Stimulated activated CD8-positive, alpha-beta memory T cell treated with anti-CD3 and anti-CD28 coated beads, Interleukin-7, amount 100 ng/mL, for 4 hours (primary cell): ENCODE results near the gene SLC25A47.
"Not testable (repeated sequence)": the region's sequence is repeated elsewhere in the genome, so short reads cannot be mapped to it uniquely, and the experiment has no call there.

ENCODE experiments used
- DNase-seq, 2 donors: peaks; one replicate each; pipeline ENCODE4 v3.0.0-alpha.2; 2020; ENCODE audit warnings: low read depth in 2 of 2

The SLC25A47 gene

GRCh38 chr14:100290607-100291304 is 32.4 kb upstream of the SLC25A47 start:
- no peak for DNase-seq

GRCh38 chr14:100291305-100292075 is 31.6 kb upstream of the SLC25A47 start:
- no peak for DNase-seq

- DNase-seq = no peak
Measured at GRCh38 chr14:100292301-100292775, 30.8 kb upstream of the SLC25A47 start.

- no peak for DNase-seq
Measured at GRCh38 chr14:100292776-100293461, 30.2 kb upstream of the SLC25A47 start.

- no peak for DNase-seq
Measured at GRCh38 chr14:100293497-100294212, 29.5 kb upstream of the SLC25A47 start.

- no peak for DNase-seq
Measured at GRCh38 chr14:100294213-100294962, 28.8 kb upstream of the SLC25A47 start.

- DNase-seq = no peak
Measured at GRCh38 chr14:100294963-100295330, 28.2 kb upstream of the SLC25A47 start.

GRCh38 chr14:100295376-100296105 is 27.6 kb upstream of the SLC25A47 start:
- DNase-seq = no peak

GRCh38 chr14:100296106-100296651 is 27.0 kb upstream of the SLC25A47 start:
- DNase-seq = no peak

GRCh38 chr14:100296729-100297128 is 26.4 kb upstream of the SLC25A47 start:
- DNase-seq = not testable (repeated sequence)

GRCh38 chr14:100297320-100298300 is 25.5 kb upstream of the SLC25A47 start:
- no peak for DNase-seq

GRCh38 chr14:100298551-100299237 is 24.4 kb upstream of the SLC25A47 start:
- DNase-seq = no peak

- no peak for DNase-seq
Measured at GRCh38 chr14:100299238-100299560, 23.9 kb upstream of the SLC25A47 start.

GRCh38 chr14:100302616-100303015 is 20.5 kb upstream of the SLC25A47 start:
- DNase-seq = no peak

GRCh38 chr14:100303179-100303578 is 20.0 kb upstream of the SLC25A47 start:
- DNase-seq = no peak

GRCh38 chr14:100303925-100304324 is 19.2 kb upstream of the SLC25A47 start:
- no peak for DNase-seq

- no peak for DNase-seq
Measured at GRCh38 chr14:100304825-100305323, 18.3 kb upstream of the SLC25A47 start.
